Lower leg skin (tissue), 4 donors: ENCODE measurements around the gene SEMA6D. TPM values are rescaled to one million over a fixed set of nuclear protein-coding genes. Genes with fewer than 3 reads are reported as not detected.

Experiments
- DNase-seq, 2 donors: peaks; one replicate each; pipeline ENCODE4 v3.0.0-alpha.2; 2019; ENCODE audit warnings: low spot score in 2 of 2
- H3K4me3 ChIP-seq: fragments of 200-600 bp; sonication (generic); 2 replicates; pipeline ENCODE4 v1.5.1; 2017; ENCODE audit warnings: mild to moderate bottlenecking, low read depth; ENCODE audit not compliant: poor library complexity, severe bottlenecking
- CTCF ChIP-seq, 3 donors: fragments of 450-650 bp; IDR thresholded peaks; one replicate each; pipeline ENCODE4 v1.5.1; 2016; ENCODE audit warnings: antibody characterized with exemption in 3 of 3, mild to moderate bottlenecking in 3 of 3, moderate library complexity in 2 of 3
- POLR2A ChIP-seq, 2 donors: fragments of 450-650 bp; IDR thresholded peaks; one replicate each; pipeline ENCODE4 v1.6.1; 2016 to 2017; ENCODE audit warnings: antibody characterized with exemption in 2 of 2, mild to moderate bottlenecking in 1 of 2, moderate library complexity in 1 of 2
- WGBS, 2 donors: methylation state at CpG; one replicate each; pipeline ENCODE4 v1.1.5; 2018; 5-methylcytosine and 5-hydroxymethylcytosine counted together
- intact Hi-C: fragments of 100-400 bp; cut with DNase I; formaldehyde crosslinking; loops from one replicate; pipeline ENCODE4 v1.15.0; 2023; ENCODE audit warnings: low total_unique reads
- total RNA-seq, 4 donors: library from RNA; depleted of rRNA; stranded (reverse); fragments of >200 nt; gene quantifications; one replicate each; pipeline ENCODE4 v1.1.0, GENCODE V29; 2016

SEMA6D gene
- total RNA-seq, 4 donors from 2014 or later, result 5.6 to 15.0 (median 6.6) TPM

- TF ChIP-seq CTCF (IDR thresholded peaks at IDR 0.05) (no peak), POLR2A (IDR thresholded peaks at IDR 0.05) (no peak)
- intact Hi-C loops, result no loop called here
- no peak for DNase-seq
- H3K4me3 ChIP-seq, result no peak overlapping the region
These were observed 2.4 kb downstream of the SEMA6D start for GRCh38 chr15:47719730-47720129.

- TF ChIP-seq CTCF (IDR thresholded peaks at IDR 0.05) (no peak), POLR2A (IDR thresholded peaks at IDR 0.05) (no peak)
- DNase-seq, result no peak
- 78 to 86% methylated on average over 4 of the region's 4 CpGs for WGBS, 2 donors
- intact Hi-C loops, result no loop called here
- no peak overlapping the region for H3K4me3 ChIP-seq
These were observed 3.2 kb downstream of the SEMA6D start for GRCh38 chr15:47720555-47720954.

DNA sequence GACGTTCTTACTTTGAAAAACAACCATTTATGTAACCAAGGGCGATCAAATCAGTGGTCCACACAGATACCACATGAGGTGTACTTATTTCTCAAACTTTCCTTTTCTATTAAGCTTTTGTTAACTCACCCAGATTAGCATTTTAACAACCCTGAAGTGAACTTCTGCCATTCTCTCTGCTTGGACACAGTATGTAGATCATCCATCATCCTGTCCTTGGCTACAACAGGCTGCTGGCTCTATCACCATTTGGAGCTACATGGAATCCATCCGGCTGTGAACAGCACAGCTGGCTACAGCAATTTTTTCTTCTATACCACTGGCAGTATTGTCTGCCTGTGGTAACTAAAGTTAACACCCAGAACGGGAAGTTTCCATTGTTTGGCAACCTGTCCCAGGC lies 4.4 kb downstream of the SEMA6D start:
- 68 to 71% methylated on average over 4 of the region's 4 CpGs for WGBS, 2 donors
- no peak for TF ChIP-seq CTCF (IDR thresholded peaks at IDR 0.05)
- no peak for TF ChIP-seq POLR2A (IDR thresholded peaks at IDR 0.05)
- H3K4me3 ChIP-seq, result no peak overlapping the region
- no peak for DNase-seq
- intact Hi-C loops, result no loop called here

GRCh38 chr15:47724346-47724745 lies 7.0 kb downstream of the SEMA6D start:
- TF ChIP-seq CTCF (IDR thresholded peaks at IDR 0.05), result no peak
- TF ChIP-seq POLR2A (IDR thresholded peaks at IDR 0.05), result no peak
- H3K4me3 ChIP-seq, result no peak overlapping the region
- intact Hi-C loops, result no loop called here
- no peak for DNase-seq
- WGBS, 2 donors, result 98 to 99% methylated on average over 2 of the region's 2 CpGs

GRCh38 chr15:47725051-47725450 lies 7.7 kb downstream of the SEMA6D start:
- DNase-seq, result no peak
- intact Hi-C loops, result no loop called here
- no peak overlapping the region for H3K4me3 ChIP-seq
- TF ChIP-seq POLR2A (IDR thresholded peaks at IDR 0.05) (no peak), CTCF (IDR thresholded peaks at IDR 0.05) (no peak)
- 81 to 87% methylated on average over 4 of the region's 4 CpGs for WGBS, 2 donors

DNA sequence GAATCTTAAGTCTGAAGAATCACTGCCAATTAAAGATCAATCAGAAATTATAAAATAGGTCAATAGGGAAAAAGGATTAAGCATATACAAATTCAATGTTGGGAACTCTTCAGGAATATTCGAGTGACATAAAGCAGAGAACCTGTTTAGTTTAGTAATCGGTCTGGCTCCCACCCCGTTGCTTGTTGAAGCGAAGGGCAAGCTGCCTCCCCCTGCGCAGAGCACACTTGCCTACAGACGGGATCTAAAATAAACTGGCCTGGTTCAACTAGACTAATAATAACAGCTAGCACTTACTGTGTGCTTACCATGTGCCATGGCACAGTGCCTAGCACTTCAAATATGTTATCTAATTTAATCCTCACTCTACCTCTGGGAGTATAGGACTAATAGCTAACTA lies 8.6 kb downstream of the SEMA6D start:
- H3K4me3 ChIP-seq, result no peak overlapping the region
- TF ChIP-seq POLR2A (IDR thresholded peaks at IDR 0.05) (no peak), CTCF (IDR thresholded peaks at IDR 0.05) (no peak)
- WGBS, 2 donors, result 36 to 92% methylated on average over 6 of the region's 6 CpGs
- intact Hi-C loops, result no loop called here
- no peak for DNase-seq
